Cerebellar cortex (tissue), 1 donor: ENCODE results near the gene ANXA8.

ENCODE experiments used
- DNase-seq: peaks from one replicate; pipeline ENCODE4 v3.0.0-alpha.2; 2015; ENCODE audit warnings: low spot score

ANXA8 gene

GRCh38 chr10:47447209-47447608, 36.7 kb downstream of the ANXA8 start:
- DNase-seq: no peak

GRCh38 chr10:47445720-47446119, 38.2 kb downstream of the ANXA8 start:
- DNase-seq: no peak

DNA sequence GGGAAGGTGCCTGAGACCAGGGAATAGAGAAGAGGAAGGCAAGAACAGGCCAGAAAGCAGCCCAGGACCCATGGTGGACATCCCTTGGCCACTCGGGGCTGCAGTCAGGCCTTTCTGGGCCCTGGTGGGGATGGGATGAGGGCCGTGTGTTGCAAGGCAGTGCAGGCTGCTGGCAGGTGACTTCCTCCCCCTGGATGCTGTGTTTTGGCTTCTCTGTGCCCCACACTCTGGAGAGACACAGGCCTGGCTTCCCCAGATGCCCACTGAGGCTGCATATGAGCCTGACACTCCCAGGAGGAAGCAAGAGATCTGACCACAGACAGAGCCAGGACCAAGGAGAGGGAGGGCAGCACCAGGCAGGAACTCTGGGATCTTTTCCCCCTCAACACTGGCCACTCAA, 39.9 kb downstream of the ANXA8 start:
- no peak for DNase-seq

DNA sequence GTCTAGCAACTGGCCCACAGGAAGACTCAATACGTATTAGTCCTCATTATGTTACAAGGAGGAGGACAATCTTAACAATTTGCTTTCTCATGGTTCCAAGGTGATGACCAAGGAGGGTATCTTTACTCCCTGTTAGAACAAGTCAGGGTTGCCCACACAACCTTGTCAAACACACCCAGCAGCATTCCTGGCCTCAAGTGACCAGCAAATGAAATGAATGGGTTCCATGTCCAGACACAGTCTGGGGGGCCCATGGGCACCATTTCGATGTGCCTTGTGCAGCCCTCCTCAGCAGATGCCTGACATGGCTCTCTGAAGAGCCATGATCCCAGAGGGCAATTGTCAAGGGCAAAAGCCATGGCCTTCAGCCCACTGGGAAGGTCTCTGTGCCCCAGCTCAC, 40.8 kb downstream of the ANXA8 start:
- DNase-seq: no peak

- no peak for DNase-seq
Measured at GRCh38 chr10:47442351-47442750, 41.6 kb downstream of the ANXA8 start.

GRCh38 chr10:47441938-47442337, 42.0 kb downstream of the ANXA8 start:
- DNase-seq: no peak

- DNase-seq: no peak
Measured at GRCh38 chr10:47440207-47440606, 43.7 kb downstream of the ANXA8 start.

DNA sequence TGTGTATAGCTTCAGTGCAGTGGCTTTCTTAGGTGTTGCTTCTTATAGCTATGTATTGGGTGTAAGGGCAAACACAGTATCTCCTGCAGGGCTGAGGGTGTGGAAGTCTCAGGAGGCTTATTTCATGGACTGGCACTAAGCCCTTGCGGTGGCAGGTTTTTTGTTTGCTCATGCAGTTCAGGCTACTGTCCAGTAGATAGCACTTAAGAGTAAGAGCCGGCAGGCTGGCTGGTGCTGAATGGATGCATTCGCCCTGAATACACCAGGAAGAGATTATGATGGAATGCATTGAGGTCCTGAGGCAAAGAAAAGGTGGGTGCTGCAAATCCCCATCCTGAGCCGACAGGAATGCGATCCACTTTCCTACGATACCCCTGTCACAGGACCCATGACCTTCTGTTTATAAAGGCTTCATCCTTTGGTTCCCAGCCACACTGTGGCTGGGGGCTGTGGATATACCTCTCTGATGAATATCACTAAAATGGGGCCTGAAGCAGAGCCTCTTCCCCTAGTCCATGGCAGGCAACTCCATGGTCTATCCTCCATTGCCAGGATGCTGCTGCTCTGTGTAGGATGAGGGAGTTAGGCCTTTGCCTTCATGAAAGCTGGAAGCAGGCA, 44.9 kb downstream of the ANXA8 start:
- DNase-seq: peak; percentile 21

DNA sequence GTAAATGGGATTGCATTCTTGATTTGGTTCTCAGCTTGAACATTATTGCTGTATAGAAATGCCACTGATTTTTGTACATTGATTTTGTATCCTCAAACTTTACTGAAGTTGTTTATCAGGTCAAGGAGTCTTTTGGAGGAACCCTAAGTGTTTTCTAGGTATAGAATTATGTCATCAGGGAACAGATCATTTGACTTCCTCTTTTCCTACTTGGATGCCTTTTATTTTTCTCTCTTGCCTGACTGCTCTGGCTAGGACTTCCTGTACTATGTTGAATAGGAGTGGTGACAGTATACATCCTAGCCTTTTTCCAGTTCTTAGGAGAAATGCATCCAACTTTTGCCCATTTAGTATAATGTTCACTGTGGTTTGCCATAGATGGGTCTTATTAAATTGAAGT, 48.8 kb downstream of the ANXA8 start:
- DNase-seq: no peak

- DNase-seq: no peak
Measured at GRCh38 chr10:47425813-47426419, 58.0 kb downstream of the ANXA8 start.

DNA sequence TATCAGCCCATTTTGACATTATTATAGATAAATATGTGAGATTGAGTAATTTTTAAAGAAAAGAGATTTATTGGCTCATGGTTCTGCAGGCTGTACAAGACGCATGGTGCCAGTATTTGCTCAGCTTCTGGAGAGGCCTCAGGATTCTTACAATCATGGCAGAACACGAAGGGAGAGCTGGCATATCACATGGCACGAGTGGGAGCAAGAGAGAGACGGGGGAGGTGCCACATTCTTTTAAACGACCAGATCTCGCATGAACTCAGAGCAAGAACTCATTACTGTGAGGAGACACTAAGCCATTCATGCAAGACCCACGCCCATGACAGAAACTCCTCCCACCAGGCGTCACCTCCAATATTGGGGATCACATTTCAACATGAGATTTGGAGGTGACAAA, 59.7 kb downstream of the ANXA8 start:
- DNase-seq: no peak

- DNase-seq: no peak
Measured at GRCh38 chr10:47423476-47423875, 60.4 kb downstream of the ANXA8 start.

GRCh38 chr10:47421057-47421952, 62.6 kb downstream of the ANXA8 start:
- DNase-seq: no peak

DNA sequence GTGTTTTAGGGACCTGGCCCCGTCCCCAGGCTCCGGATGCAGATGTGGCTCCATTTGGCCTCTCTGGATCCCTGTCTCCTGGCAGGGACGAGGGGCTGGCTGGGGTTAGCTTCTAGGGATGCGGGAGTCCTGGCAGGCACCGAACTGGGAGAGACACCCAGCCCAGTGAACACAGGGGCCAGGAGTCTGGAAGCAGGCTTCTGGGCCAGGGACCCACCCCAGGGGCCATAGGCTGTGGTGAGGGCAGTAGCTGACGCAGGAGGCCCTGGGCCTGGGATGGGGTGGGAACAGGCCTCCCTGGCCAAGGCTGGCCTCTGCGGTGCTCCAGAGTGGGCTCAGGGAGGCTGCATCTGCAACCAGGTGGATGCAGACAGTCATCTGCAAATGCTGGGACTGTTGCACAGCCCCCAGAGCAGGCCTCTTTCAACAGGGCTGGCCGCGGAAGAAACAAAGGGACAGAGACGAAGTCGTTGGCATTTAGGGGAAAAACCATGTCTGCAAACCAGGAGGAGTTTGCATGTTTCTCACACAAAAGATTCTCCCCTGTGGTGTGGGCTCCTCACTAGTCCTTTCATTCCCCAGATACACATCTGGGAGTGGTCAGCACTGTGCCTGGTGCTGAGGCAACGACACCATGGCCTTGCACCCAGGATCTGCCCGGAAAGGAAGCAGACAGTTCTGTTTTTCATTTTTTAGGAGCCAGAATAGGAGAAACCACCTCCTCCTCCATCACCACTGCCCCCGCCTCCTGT, 63.4 kb downstream of the ANXA8 start:
- DNase-seq: no peak

GRCh38 chr10:47419421-47419820, 64.5 kb downstream of the ANXA8 start:
- DNase-seq: no peak

GRCh38 chr10:47418966-47419365, 64.9 kb downstream of the ANXA8 start:
- no peak for DNase-seq

- DNase-seq: no peak
Measured at GRCh38 chr10:47418321-47418720, 65.6 kb downstream of the ANXA8 start.
